Amygdala (tissue), 56 donors: ENCODE measurements around the gene ZNF236.
A peak's percentile ranks its signal among the peaks of the same experiment; 100 is the strongest.

Source experiments
- DNase-seq, 56 donors: peaks; one replicate each; lab custom pipeline; 2025; lab: John Stamatoyannopoulos, UW

The ZNF236 gene

DNA sequence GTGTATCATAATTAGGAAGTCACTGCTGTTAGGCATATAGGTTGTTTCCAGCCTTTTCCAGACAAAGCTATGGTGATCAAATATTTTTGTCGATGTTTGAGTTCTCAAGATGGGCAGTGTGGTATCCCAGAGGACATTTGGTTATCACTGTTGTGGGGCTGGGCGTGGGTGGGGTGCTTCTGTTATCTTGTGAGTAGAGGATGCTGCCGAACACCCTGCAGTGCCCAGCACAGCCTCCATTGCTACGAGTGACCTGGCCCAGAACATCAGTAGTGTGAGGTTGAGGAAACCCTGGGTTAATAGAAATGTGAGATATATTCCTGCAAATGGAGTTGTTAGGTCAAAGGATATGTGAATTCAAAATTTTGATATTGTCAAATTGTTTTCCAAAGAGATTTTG, 33.2 kb downstream of the ZNF236 start:
- DNase-seq = no peak

DNA sequence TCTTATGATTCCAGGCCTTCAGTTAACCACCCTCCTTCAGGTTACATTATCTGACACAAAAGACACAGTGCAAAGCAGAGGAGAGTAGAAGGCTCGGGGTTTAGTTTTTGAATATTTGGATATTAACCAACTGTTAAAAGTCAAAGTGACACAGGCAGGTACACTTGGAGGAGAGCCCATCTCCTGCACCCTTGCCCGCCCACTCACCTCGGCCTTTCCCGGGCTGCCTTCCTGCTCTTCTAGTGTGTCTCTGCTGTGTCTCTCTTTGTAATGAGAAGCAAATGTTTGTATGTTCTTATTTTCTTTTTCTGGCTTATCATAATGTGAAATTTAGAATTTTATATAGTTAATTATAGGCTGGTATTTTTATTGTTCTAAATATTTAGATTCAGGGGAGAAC, 35.1 kb downstream of the ZNF236 start:
- DNase-seq = no peak

DNA sequence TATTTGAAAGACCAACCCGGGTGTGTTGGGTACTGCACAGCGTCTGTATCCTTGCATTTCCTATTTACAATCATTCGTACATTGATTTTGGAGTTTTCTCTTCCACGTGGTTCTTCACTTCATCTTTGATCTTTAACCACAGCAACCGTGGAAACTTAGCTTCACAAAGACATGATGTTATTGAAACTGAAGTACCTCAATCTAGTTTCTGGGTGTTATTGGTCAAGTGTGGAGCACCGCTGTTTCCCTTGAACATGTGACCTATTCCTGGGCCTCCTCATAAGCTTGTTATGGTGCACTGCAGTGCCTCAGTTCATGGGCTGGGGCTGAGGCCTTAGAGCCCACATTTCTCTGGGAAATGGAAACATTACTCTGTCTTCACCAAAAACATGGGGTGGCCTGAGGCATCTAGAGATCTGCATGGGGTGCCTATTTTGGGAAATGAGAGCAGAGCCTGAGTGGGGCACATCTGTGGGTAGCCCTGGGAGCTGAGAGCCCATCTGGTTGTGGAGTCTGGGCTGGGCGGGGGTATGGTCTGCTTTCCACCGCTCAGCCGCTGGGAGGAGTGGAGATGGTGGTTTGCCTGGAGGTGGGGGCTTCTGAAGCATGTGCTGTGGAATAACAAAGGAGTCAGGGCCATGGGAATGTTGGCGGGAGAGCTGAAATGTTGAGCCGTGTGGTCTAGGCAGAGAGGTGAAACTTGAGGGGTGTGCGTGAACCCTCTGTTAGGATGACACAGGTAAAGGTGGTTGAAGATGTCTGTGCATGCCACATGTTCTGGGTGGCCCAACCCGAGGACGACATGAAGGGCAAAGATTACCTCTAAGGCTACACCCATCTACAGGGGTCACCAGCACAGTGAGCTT, 37.4 kb downstream of the ZNF236 start:
- DNase-seq = no peak

DNA sequence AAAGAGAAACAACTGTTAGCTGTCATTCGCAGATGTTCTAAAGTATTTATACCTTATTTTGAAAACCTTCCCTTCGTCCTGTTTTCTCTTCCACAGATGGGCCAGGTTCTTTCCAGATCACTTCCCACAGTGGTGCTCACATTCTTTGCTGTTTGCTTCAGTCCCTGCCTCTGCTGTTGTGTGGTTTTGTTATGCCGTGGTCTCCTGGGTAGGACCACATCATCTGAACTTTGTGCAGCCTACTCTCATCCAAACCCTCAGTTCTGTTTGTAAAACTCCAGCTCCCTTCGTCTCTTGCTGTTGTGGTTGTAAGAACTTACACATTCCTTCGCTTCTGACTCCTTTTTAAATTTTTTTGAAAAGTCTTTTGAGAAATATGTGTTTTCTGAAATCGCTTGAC, 38.1 kb downstream of the ZNF236 start:
- no peak for DNase-seq

DNA sequence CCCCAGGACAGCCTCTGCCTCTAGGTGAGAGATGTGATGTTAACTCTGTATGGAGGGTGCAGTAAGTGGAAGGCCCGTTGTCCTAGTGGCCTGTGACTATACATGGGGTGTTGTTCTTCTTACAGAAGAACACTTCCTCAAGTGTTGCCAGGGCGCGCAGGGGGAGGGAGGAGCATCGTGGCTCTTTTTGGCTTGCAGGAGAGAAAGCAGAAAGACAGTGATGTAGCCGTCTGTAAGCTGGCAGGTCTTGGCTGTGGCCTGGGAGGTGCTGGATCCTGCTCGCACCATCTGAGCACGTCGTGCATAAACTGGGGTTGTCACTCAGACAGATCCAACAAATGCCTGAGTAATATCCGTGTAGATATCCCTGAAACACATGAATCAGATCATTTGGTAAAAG, 44.3 kb downstream of the ZNF236 start:
- no peak for DNase-seq

DNA sequence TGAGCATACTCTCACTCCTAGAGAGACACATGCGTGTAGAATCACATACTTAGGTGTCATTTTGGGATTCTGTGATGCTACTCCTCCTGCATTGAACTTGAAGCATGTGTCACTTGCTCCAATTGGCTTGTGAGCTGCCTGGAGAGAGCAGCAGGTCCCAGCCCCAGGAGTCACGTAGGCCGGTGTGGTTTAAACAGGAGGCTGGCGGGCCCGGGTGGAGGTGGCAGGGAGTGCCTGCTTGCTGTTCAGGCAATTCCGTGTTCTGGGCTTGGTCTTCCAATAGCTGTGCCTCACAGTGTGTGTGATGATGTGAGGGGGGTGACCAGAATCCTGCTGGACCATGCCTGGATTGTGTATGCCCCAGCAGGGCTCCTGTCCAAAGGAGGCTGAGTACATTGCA, 51.0 kb downstream of the ZNF236 start:
- DNase-seq = no peak

DNA sequence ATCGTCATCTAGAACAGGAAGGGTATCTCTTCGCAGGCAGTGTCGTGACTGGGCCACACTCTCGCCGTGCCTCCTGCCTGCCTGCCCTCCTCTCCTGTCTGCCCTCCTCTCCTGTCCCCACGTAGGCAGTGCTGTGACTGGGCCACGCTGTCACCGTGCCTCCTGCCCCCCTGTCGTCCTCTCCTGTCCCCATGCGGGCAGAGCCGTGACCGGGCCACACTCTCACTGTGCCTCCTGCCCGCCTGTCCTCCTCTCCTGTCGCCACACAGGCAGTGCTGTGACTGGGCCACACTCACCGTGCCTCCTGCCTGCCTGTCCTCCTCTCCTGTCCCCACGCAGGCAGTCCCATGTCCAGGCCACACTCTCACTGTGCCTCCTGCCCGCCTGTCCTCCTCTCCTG, 51.4 kb downstream of the ZNF236 start:
- DNase-seq = no peak

DNA sequence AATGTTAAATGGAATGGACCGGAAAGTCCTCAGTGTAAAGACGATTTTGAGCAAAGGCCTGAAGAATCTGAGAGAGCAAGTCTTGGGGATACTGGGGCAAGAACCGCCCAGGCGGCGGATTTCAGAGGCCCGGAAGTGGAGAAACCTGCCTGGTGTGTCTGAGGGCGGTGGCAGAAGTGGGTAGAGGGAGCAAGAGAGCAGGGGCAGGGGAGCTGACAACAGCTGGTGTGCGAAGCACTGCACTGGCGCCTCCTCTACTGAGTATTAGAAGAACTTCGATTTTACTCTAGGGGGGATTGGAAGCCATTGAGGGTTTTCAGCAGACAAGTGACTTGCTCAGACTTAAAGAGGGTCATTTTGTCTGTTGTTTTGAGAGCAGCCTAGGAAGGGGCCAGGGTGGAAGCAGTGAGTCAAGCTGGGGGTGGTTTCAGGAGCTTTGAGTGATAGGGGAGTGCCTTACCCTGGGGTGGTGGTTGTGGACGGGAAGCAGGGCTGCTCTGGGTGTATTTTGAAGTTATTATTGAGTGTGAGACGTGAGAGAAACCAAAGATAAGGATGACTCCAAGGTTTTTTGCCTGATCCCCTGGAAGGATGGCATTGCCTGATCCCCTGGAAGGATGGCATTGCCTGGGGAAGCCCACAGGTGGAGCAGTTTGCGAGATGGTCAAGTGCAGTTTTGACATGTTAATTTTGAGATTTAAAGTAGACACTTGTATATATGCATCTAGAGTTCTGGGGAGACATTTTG, 52.5 kb downstream of the ZNF236 start:
- no peak for DNase-seq

DNA sequence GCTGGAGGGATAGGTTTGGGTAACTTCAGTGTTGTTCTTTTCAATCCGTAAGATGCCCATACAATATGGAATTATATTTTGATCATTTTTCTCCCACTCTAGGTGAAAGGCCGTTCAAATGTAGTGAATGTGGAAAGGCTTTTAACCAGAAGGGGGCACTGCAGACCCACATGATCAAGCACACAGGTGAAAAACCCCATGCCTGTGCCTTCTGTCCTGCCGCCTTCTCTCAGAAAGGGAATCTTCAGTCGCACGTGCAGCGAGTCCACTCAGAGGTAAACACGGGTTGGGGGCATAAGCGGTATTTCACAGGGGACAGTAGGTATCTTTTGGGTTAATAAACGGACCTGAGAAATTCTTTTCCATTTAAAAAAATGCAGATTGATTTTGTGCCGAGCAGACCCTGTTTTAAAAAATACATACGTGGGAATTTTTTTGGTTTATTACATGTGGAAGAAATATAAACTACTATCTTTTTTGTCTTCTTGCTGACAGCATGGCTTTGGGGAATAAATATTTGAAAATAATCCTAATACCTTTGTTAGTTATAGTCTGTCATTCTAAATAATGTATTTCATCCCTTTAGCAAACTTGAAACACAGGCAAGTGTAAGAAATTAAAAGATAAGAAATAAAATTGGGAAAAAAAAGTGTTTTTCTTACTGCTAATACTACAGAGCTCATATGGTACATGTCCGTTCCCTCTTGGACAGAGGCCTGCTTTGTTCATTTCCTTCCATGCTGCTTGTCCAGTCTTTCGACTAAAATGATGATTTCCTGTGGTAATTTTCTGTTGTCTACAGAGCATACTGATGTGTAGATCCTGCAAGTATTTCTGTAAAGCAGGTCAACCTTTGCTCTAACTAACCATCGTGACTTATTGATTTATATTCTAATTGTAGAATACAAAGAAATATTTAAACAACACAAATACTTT, 53.3 kb downstream of the ZNF236 start:
- peak in 2 of 56 donors; percentile 17 to 44 for DNase-seq

DNA sequence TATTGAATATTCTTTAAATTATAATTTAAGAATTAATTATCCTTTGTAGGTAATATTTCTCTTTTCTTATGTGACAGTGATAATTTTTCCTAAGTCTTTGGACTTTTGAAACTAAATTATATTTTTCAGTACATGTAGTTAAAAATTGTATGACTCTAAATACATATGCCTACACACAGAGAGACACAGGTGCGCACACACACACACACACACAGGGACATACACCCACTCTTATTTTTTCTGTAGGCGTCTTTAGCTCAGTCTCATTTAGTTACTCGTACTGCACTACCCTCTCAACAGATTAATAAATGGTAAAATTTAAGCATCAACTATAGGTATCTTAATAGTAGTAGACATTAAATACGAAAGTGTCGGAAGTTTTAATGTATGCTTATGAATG, 56.1 kb downstream of the ZNF236 start:
- DNase-seq = no peak

DNA sequence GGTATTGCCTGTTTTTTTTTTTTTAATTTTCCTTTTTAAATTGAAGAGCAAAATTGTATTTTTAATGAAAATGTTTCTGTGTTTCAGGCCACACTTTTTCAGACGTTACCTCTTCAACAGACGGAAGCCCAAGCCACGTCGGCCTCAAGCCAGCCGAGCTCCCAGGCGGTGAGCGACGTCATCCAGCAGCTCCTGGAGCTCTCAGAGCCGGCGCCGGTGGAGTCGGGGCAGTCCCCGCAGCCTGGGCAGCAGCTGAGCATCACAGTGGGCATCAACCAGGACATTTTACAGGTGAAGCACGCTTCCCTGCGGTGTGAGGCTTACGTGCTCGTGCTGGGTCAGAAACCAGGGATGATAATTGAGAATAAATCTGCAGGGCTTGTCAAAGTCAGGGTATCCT, 57.7 kb downstream of the ZNF236 start:
- no peak for DNase-seq

DNA sequence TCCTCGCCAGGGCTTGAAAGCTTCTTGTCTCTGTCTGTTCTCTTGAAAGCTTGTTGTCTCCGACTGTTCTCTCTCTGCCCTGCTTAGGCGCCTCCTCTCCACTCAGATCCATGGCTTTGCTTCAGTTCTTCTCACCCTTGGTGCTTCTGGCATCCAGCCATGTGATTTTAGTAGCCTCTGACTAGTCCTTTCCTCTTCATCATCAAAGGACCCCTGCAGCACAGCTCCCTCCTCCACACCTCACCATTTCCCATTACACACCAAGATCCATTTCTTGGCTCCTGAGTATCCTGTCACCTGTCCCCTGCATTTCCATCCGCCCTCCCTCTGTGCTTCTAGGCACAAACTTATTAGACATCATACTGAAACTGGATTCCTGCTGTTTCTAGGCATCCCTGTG, 59.4 kb downstream of the ZNF236 start:
- DNase-seq = no peak

DNA sequence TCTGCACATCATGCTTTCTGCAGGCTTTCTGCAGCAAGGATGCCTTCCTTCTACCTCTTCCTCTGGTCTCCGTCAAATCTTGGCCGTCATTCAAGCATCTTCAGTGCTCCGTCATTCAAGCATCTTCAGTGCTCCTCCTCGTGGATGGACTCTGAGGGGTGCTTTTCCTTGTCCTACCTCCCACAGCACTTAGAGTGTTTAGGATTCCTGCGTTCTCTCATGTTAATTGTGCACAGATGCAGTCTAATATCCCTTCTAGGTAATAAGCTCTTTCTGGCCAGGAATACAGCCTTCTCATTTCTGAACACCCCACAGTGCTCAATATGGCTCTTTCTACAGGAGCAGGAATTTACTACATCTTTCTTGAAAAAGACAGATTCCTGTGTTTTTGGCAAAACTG, 59.8 kb downstream of the ZNF236 start:
- DNase-seq = no peak

DNA sequence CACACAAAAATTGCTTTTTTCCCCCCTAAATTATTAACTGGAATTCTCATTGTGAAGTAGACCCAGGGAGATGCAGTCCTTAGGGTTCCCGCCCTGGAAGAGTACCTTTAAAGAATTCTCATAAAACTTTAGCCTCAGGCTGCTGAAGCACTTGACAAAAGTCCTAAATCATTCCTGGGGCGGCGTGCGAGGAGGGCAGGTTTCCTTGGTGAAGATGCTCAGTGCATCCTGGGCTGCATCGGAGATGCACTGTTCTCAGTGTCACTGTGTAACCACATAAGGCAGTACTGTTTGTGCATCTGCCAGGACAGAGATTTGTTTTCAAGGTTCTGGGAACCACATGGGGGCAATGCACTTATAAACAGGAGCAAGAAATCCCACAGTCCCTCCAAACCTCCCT, 62.6 kb downstream of the ZNF236 start:
- no peak for DNase-seq

DNA sequence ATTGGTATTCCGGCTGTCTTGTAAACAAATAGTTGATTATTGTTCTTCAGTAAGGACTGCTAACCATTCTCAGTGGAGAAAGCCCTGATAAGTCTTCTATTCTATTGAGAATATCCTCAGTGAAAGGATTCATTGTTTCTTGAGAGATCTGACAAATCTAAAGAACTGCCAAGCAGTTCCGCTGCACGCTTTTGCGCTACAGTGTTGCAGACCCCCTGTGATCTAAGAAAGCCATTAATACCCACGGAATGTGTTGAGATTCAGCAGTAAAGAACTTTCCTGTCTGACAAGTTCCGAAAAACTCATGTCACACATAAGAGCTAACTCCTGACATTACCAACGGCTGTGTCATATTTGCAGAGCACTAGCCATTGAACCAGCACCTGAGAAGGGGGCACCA, 63.8 kb downstream of the ZNF236 start:
- no peak for DNase-seq

DNA sequence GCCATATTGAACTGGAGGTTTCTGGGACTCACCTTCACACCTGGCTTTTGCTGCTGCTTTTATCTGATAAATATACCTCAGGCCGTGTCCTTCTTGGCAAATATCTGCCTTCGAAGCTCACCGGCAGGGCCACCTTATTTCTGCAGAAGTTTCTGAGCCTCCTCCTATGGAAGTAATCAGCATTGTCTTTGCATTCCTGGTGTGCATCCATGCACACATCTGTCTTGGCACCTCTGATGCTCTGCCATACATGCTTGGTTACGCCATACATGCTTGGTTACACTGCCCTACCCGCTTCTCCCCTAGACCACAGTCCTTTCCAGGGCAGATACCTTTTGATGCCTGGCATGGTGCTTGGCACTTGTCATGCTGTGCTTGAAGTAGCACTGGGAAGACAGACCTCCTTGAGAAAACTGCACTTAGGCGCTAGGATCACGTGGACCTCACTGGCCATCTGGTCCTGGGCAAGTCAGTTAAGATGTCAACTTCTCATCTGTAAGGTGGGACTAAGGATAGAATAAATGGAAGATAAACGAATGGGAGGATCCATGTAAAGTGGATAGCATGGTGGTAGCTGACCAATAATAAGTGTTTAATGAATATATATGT, 66.8 kb downstream of the ZNF236 start:
- no peak for DNase-seq

DNA sequence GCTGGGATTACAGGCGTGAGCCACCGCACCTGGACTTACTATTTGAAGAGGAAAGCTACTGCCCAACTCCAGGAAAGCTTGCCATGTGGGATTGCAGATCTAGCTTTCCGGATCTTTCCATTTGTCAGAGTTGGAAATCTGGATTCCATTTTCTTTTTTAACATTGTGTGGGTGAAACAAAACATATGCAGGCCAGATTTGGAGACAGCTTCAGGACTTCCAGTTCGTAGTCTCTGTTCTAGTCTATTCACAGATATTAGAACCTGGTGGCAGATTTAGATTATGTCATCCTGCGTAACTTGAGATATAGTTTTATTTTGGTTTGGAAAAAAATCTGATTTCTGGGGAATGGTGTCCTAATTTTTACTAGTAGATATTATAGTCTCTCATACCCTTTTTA, 70.5 kb downstream of the ZNF236 start:
- DNase-seq = no peak

DNA sequence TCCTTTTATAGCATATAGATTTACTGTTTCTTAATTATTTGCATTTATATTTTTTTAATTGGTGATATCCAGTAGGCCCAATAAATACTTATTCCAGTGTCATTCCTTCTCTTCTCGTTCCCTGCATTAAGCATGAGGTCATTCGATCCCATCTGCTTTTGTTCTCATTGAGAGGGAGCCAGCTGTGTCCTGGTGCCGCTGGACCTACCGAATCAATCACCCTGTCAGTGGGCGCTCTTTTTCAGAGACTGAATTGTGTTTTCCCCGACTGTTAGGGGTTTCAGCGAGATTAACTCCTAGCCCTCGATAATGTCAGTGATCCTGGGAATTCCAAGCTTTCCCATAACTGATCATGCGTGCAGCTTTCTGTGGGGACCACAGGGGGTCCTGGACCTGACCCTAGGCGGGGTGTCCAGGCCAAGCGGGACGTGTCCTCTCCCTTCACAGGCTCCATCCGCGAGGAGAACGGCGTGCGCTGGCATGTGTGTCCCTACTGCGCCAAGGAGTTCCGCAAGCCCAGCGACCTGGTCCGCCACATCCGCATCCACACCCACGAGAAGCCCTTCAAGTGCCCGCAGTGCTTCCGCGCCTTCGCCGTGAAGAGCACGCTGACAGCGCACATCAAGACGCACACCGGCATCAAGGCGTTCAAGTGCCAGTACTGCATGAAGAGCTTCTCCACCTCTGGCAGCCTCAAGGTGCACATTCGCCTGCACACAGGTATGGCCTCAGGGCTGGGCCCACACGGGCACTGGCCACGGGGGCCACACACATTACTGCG, 72.4 kb downstream of the ZNF236 start:
- DNase-seq = no peak

DNA sequence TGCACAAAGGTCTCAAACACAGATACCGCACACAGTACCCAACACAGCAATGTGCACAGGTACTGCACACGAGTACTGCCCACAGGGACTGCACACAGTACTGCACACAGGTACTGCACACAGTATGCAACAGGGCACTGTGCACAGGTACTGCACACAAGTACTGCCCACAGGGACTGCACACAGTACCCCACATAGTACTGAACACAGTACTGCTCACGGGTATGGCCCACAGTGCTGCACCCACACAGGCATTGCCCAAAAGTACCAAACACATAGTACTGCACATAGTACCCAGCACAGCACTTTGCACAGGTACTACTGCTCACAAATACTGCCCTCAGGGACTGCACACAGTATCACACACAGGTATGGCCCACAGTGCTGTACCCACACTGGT, 73.1 kb downstream of the ZNF236 start:
- no peak for DNase-seq

DNA sequence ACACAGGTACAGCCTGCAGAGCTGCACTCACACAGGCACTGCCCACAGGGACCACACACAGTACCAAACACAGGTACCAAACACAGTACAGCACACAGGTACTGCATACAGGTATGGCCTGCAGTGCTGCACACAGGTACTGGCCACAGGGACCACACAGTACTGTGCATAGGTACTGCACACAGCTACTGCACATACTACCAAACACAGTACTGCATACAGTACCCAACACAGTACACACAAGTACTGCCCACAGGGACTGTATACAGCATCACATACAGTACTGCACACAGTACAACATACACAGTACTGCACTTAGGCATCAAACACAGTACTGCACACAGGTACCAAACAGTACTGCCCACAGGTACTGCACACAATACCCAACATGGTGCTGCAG, 74.3 kb downstream of the ZNF236 start:
- no peak for DNase-seq
